GM06990 (cell line): ENCODE measurements around the gene POC1A.

ENCODE experiments used
- DNase-seq: peaks from one replicate; pipeline ENCODE4 v3.0.0-alpha.2; 2011; ENCODE audit not compliant: insufficient read length; ENCODE audit errors: extremely low read depth
- H3K27me3 ChIP-seq: replicated peaks from 2 replicates; pipeline ENCODE4 v1.6.0; 2011; ENCODE audit warnings: low read length; ENCODE audit not compliant: control insufficient read depth, insufficient read depth
- H3K36me3 ChIP-seq: 2 replicates; pipeline ENCODE4 v1.5.1; 2011; ENCODE audit warnings: low read length; ENCODE audit not compliant: control insufficient read depth, insufficient read depth
- H3K4me3 ChIP-seq: replicated peaks from 2 replicates; pipeline ENCODE4 v1.5.1; 2011; ENCODE audit warnings: low read depth, mild to moderate bottlenecking, control low read depth, low read length
- CTCF ChIP-seq: IDR thresholded peaks from 2 replicates; pipeline ENCODE4 v1.5.1; 2011; ENCODE audit warnings: low read length, control low read depth, mild to moderate bottlenecking, inconsistent platforms; ENCODE audit not compliant: insufficient read depth, poor library complexity, severe bottlenecking

POC1A gene

GRCh38 chr3:52147804-52148203 is 6.4 kb downstream of the POC1A start:
- H3K36me3 ChIP-seq = peaks cover 19% of the 10 kb centered on the region
- H3K27me3 ChIP-seq = no peaks in the 10 kb centered on the region
- no peak for DNase-seq
- no peak for TF ChIP-seq CTCF
- H3K4me3 ChIP-seq = no peak overlapping the region

GRCh38 chr3:52146811-52147210 is 7.4 kb downstream of the POC1A start:
- TF ChIP-seq CTCF = no peak
- no peak for DNase-seq
- H3K36me3 ChIP-seq = peaks cover 22% of the 10 kb centered on the region

GRCh38 chr3:52146189-52146588 is 8.0 kb downstream of the POC1A start:
- DNase-seq = no peak
- Histone ChIP-seq H3K27me3 (no peaks in the 10 kb centered on the region), H3K36me3 (peaks cover 25% of the 10 kb centered on the region), H3K4me3 (no peak overlapping the region)
- TF ChIP-seq CTCF = no peak

More at GRCh38 chr3:52146811-52147210, 7.4 kb downstream of the POC1A start:
- Histone ChIP-seq H3K4me3 (no peak overlapping the region), H3K27me3 (no peaks in the 10 kb centered on the region)

- no peak for DNase-seq
- Histone ChIP-seq H3K36me3 (peaks cover 27% of the 10 kb centered on the region), H3K4me3 (no peak overlapping the region), H3K27me3 (no peaks in the 10 kb centered on the region)
- TF ChIP-seq CTCF = no peak
Observed at GRCh38 chr3:52145736-52146110, 8.5 kb downstream of the POC1A start.

GRCh38 chr3:52144796-52145735 is 9.2 kb downstream of the POC1A start:
- no peak for TF ChIP-seq CTCF
- peaks cover 26% of the 10 kb centered on the region for H3K36me3 ChIP-seq
- no peak for DNase-seq
- H3K27me3 ChIP-seq = no peaks in the 10 kb centered on the region
- H3K4me3 ChIP-seq = no peak overlapping the region
